ENCODE results near the gene SGSM1. TPM values are rescaled to one million over a fixed set of nuclear protein-coding genes. Genes with fewer than 3 reads are reported as not detected.

Gene SGSM1
- total RNA-seq, 1 donor from 2014 or later = 0.16 TPM

GRCh38 chr22:24807284-24807950, 1.4 kb downstream of the SGSM1 start:
- DNase-seq (ENCODE audit: low spot score) = no peak

- DNase-seq (ENCODE audit: low spot score) = no peak
Measured at GRCh38 chr22:24809331-24809730, 3.3 kb downstream of the SGSM1 start.

- no peak for DNase-seq (ENCODE audit: low spot score)
Measured at GRCh38 chr22:24810043-24810749, 4.2 kb downstream of the SGSM1 start.

GRCh38 chr22:24812950-24813775, 7.2 kb downstream of the SGSM1 start:
- no peak for DNase-seq (ENCODE audit: low spot score)

GRCh38 chr22:24813861-24814770, 8.1 kb downstream of the SGSM1 start:
- no peak for DNase-seq (ENCODE audit: low spot score)

- no peak for DNase-seq (ENCODE audit: low spot score)
Measured at GRCh38 chr22:24816806-24817205, 10.8 kb downstream of the SGSM1 start.

GRCh38 chr22:24819487-24819886, 13.5 kb downstream of the SGSM1 start:
- no peak for DNase-seq (ENCODE audit: low spot score)

- DNase-seq (ENCODE audit: low spot score) = no peak
Measured at GRCh38 chr22:24819911-24820461, 14.0 kb downstream of the SGSM1 start.

- no peak for DNase-seq (ENCODE audit: low spot score)
Measured at GRCh38 chr22:24822471-24822870, 16.5 kb downstream of the SGSM1 start.

GRCh38 chr22:24823787-24824186, 17.8 kb downstream of the SGSM1 start:
- DNase-seq (ENCODE audit: low spot score) = no peak

- DNase-seq (ENCODE audit: low spot score) = no peak
Measured at GRCh38 chr22:24824250-24824649, 18.2 kb downstream of the SGSM1 start.

GRCh38 chr22:24824915-24825314, 18.9 kb downstream of the SGSM1 start:
- no peak for DNase-seq (ENCODE audit: low spot score)

- no peak for DNase-seq (ENCODE audit: low spot score)
Measured at GRCh38 chr22:24826710-24827285, 20.8 kb downstream of the SGSM1 start.

- no peak for DNase-seq (ENCODE audit: low spot score)
Measured at GRCh38 chr22:24827296-24827695, 21.3 kb downstream of the SGSM1 start.

GRCh38 chr22:24830205-24830979, 24.4 kb downstream of the SGSM1 start:
- DNase-seq (ENCODE audit: low spot score) = no peak

- no peak for DNase-seq (ENCODE audit: low spot score)
Measured at GRCh38 chr22:24831687-24832086, 25.7 kb downstream of the SGSM1 start.

- no peak for DNase-seq (ENCODE audit: low spot score)
Measured at GRCh38 chr22:24833881-24834495, 28.0 kb downstream of the SGSM1 start.

- DNase-seq (ENCODE audit: low spot score) = no peak
Measured at GRCh38 chr22:24834845-24835570, 29.0 kb downstream of the SGSM1 start.

Measured in mesenteric fat pad (tissue), 1 donor.